ENCODE results near the gene TFG. TPM values are rescaled to one million over a fixed set of nuclear protein-coding genes. Genes with fewer than 3 reads are reported as not detected.
A peak's percentile ranks its signal among the peaks of the same experiment; 100 is the strongest.
"Not testable (repeated sequence)": the region's sequence is repeated elsewhere in the genome, so short reads cannot be mapped to it uniquely, and the experiment has no call there.

TFG gene
- total RNA-seq: 100 to 1,000 TPM in 1 of 3 donors, 10 to 100 TPM in 2; 82.0 to 125 (median 95.2) TPM
- long read RNA-seq, donor 1, transcript TFG-204 (8 exons, 1,783 nt): minor isoform, 33 of 140 reads
- long read RNA-seq, donor 1, transcript TFG-201 (8 exons, 1,978 nt): major isoform, 91 of 140 reads
- long read RNA-seq, donor 1, partial matches to known transcripts: 5 of 140 reads
- long read RNA-seq, donor 1, other reads (novel, unspliced or antisense): 8 of 140 reads
- long read RNA-seq, donor 2, transcript TFG-201 (8 exons, 1,978 nt): major isoform, 84 of 132 reads
- long read RNA-seq, donor 2, transcript TFG-204 (8 exons, 1,783 nt): minor isoform, 32 of 132 reads
- long read RNA-seq, donor 2, partial matches to known transcripts: 7 of 132 reads
- long read RNA-seq, donor 2, other reads (novel, unspliced or antisense): 6 of 132 reads

DNA sequence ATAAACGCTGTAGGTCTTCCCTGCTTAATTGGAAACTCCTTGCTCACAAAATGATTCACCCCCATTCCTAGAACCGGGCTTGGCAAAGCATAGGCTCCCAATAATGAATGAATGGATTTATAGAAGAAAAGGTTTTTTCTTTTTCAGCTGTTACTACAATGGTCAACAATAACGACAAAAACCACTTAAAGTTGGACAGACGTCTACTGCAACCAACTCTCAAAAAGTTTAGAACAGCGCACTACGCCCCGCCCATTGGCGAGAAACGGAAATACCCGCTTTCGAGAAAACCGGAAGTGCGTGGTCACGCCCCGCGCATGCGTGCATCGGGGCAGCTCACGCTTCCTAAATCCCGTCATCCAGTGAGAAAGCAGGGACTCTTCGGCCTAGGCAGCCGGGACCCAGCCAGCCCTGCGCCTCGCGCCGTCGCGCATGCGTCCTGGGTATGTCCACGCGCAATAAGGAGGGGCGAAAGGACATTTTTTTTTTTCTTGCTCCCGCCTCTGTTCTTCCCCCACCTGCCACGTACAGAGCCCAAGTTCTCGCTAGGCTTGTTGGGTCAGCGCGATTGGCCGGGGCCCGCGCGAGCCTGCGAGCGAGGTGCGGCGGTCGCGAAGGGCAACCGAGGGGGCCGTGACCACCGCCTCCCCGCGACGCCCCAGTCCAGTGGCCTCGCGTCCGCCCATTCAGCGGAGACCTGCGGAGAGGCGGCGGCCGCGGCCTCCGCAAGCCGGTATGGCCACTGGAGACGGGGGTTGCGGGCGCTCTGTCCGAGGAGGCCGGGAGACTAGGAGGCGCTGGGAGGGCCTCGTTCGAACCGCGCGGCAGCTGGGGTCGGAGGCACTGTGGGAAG, at the start of gene TFG:
TSS of gene TFG (plus strand) at position 506 of the 853 bp plus-strand sequence. CDS start 4,192 bp downstream, outside the sequence.
- intact Hi-C loops (cut with DNase I, micrococcal nuclease): no loop called here
- Histone ChIP-seq H3K4me1 (ENCODE audit: low read depth) (peaks cover 11% of the 10 kb centered on the region), H3K36me3 (ENCODE audit: low read depth) (no peaks in the 10 kb centered on the region), H3K9me3 (no peaks in the 10 kb centered on the region), H3K4me3 (peak within 1 kb of the TSS; percentile 86)
- TF ChIP-seq, protein P1, sequence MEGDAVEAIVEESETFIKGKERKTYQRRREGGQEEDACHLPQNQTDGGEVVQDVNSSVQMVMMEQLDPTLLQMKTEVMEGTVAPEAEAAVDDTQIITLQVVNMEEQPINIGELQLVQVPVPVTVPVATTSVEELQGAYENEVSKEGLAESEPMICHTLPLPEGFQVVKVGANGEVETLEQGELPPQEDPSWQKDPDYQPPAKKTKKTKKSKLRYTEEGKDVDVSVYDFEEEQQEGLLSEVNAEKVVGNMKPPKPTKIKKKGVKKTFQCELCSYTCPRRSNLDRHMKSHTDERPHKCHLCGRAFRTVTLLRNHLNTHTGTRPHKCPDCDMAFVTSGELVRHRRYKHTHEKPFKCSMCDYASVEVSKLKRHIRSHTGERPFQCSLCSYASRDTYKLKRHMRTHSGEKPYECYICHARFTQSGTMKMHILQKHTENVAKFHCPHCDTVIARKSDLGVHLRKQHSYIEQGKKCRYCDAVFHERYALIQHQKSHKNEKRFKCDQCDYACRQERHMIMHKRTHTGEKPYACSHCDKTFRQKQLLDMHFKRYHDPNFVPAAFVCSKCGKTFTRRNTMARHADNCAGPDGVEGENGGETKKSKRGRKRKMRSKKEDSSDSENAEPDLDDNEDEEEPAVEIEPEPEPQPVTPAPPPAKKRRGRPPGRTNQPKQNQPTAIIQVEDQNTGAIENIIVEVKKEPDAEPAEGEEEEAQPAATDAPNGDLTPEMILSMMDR (IDR thresholded peaks at IDR 0.05): peak; percentile 26
- ATAC-seq (peak; percentile 95), DNase-seq (peak; percentile 98 to 99 (median 99))

DNA sequence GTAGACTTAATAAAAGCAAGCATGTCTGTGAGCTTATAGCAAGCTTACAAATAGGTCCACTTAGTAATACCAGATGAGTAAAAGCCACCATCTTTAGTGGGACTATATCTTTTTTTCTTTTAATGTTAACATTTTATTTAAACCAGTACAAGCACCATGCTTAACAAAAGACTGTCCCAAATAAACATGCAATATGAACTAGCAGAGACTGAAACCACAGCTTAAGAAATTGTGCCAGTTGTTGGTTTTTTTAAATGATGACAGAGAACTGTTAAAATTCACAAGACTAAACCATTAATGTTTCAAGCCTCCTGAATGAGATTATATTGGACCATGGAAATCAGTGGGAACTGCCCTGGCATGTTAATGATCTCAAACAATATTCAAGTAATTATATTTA, 48.0 kb upstream of the TFG start:
- H3K9me3 ChIP-seq; intact Hi-C loops (cut with DNase I, micrococcal nuclease); H3K36me3 ChIP-seq (ENCODE audit: low read depth); H3K4me3 ChIP-seq; DNase-seq; ATAC-seq; H3K4me1 ChIP-seq (ENCODE audit: low read depth): not testable (repeated sequence)

DNA sequence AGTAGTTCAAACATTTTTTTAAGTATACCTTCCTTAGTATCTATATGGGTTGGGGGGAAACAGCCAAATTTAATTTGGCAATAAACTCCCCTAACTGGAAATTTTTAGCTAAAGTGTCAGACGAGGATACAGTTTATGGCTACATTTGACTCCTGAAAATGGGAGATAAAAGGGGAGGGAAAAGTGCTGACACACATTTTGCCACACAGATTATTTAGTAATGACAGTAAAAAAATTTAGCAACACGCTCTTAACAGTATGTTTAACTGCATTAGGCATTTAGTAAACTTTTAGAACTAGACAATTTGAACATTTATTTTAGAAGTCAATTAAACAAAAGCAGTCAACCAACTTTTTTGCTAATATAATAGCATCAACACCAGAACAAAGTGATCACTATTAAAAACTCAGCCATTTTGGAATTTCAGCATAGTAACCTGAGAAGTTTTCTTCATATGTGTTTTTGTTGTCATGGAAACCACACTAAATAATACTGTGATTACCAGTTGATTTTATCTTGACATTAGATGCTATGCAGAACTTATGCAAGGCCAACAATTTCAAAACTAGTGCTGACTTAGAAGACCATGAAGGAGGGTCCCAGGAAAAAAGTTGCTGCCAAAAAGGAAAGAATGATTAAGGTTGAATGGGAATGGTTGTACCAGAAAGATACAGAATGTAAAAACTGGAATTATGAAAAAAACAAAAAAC, 47.0 kb upstream of the TFG start:
- Histone ChIP-seq H3K4me1 (ENCODE audit: low read depth) (no peaks in the 10 kb centered on the region), H3K9me3 (no peaks in the 10 kb centered on the region), H3K4me3 (no peak overlapping the region), H3K36me3 (ENCODE audit: low read depth) (no peaks in the 10 kb centered on the region)
- ATAC-seq: no peak
- intact Hi-C loops (cut with DNase I, micrococcal nuclease): no loop called here
- TF ChIP-seq, protein P1 (IDR thresholded peaks at IDR 0.05): no peak
- DNase-seq: no peak

DNA sequence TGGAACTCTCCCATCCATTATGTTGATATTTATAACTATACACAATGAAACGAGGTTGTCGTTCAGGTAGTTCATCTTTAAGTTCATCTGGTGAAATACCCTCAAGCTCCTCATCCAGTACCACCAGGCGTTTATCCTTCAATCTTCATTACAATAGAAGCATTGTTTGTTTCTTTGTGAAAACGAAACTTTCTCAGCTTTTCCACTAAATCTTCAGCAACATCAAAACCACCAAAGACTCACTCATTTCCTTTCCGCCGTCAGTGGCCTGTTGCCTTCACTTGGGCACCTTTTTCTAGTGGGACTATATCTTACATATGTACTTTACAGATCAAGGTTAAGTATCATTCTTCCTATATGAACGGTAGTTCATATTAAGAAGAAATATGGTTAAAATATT, 44.1 kb upstream of the TFG start:
- Histone ChIP-seq H3K9me3 (peaks cover 2% of the 10 kb centered on the region), H3K4me1 (ENCODE audit: low read depth) (no peaks in the 10 kb centered on the region), H3K4me3 (no peak overlapping the region), H3K36me3 (ENCODE audit: low read depth) (no peaks in the 10 kb centered on the region)
- DNase-seq: no peak
- ATAC-seq: no peak
- TF ChIP-seq, protein P1 (IDR thresholded peaks at IDR 0.05): no peak
- intact Hi-C loops (cut with DNase I, micrococcal nuclease): no loop called here

DNA sequence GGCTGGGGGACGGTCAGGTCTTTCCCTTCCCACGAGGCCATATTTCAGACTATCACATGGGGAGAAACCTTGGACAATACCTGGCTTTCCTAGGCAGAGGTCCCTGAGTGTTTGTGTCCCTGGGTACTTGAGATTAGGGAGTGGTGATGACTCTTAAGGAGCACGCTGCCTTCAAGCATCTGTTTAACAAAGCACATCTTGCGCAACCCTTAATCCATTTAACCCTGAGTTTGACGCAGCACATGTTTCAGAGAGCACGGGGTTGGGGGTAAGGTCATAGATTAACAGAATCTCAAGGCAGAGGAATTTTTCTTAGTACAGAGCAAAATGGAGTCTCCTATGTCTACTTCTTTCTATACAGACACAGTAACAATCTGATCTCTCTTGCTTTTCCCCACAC, 42.6 kb upstream of the TFG start:
- H3K4me1 ChIP-seq (ENCODE audit: low read depth); ATAC-seq; intact Hi-C loops (cut with DNase I, micrococcal nuclease); H3K4me3 ChIP-seq; H3K36me3 ChIP-seq (ENCODE audit: low read depth); DNase-seq; H3K9me3 ChIP-seq: not testable (repeated sequence)

DNA sequence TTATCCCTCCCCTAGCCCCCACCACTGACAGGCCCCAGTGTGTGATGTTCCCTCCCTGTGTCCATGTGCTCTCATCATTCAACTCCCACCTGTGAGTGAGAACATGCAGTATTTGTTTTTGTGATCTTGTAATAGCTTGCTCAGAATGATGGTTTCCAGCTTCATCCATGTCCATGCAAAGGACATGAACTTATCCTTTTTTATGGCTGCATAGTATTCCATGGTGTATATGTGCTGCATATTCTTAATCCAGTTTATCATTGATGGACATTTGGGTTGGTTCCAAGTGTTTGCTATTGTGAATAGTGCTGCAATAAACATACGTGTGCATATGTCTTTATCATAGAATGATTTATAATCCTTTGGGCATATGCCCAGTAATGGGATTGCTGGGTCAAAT, 42.0 kb upstream of the TFG start:
- H3K4me1 ChIP-seq (ENCODE audit: low read depth); H3K36me3 ChIP-seq (ENCODE audit: low read depth); intact Hi-C loops (cut with DNase I, micrococcal nuclease); H3K4me3 ChIP-seq; ATAC-seq; H3K9me3 ChIP-seq; DNase-seq: not testable (repeated sequence)

DNA sequence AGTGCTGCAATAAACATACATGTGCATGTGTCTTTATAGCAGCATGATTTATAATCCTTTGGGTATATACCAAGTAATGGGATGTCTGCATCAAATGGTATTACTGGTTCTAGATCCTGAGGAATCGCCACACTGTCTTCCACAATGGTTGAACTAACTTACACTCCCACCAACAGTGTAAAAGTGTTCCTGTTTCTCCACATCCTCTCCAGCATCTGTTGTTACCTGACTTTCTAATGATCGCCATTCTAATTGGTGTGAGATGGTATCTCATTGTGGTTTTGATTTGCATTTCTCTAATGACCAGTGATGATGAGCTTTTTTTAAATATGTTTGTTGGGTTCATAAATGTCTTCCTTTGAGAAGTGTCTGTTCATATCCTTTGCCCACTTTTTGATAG, 38.3 kb upstream of the TFG start:
- H3K36me3 ChIP-seq (ENCODE audit: low read depth); intact Hi-C loops (cut with DNase I, micrococcal nuclease); H3K4me1 ChIP-seq (ENCODE audit: low read depth); ATAC-seq; H3K4me3 ChIP-seq; H3K9me3 ChIP-seq; DNase-seq: not testable (repeated sequence)
